ENCODE results near the gene SEC63.

- TF ChIP-seq, protein P1, sequence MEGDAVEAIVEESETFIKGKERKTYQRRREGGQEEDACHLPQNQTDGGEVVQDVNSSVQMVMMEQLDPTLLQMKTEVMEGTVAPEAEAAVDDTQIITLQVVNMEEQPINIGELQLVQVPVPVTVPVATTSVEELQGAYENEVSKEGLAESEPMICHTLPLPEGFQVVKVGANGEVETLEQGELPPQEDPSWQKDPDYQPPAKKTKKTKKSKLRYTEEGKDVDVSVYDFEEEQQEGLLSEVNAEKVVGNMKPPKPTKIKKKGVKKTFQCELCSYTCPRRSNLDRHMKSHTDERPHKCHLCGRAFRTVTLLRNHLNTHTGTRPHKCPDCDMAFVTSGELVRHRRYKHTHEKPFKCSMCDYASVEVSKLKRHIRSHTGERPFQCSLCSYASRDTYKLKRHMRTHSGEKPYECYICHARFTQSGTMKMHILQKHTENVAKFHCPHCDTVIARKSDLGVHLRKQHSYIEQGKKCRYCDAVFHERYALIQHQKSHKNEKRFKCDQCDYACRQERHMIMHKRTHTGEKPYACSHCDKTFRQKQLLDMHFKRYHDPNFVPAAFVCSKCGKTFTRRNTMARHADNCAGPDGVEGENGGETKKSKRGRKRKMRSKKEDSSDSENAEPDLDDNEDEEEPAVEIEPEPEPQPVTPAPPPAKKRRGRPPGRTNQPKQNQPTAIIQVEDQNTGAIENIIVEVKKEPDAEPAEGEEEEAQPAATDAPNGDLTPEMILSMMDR (IDR thresholded peaks at IDR 0.05; ENCODE audit: low read depth, low read length, missing input control) = no peak
- TF ChIP-seq GABPA (IDR thresholded peaks at IDR 0.05 in 1 of 2, conservative IDR thresholded peaks at IDR 0.05 in 1 of 2) (no peak), ZBTB33 (IDR thresholded peaks at IDR 0.05) (no peak), SP1 (IDR thresholded peaks at IDR 0.05) (no peak), REST (IDR thresholded peaks at IDR 0.05) (no peak), RAD21 (IDR thresholded peaks at IDR 0.05) (no peak), EGR1 (IDR thresholded peaks at IDR 0.05; ENCODE audit: low read depth in 2 of 2) (no peak), YY1 (IDR thresholded peaks at IDR 0.05) (no peak), RXRA (IDR thresholded peaks at IDR 0.05) (no peak), ATF3 (IDR thresholded peaks at IDR 0.05) (no peak), HNF4A (conservative IDR thresholded peaks at IDR 0.05) (no peak), TAF1 (conservative IDR thresholded peaks at IDR 0.05) (no peak)
- TF ChIP-seq, protein P2, sequence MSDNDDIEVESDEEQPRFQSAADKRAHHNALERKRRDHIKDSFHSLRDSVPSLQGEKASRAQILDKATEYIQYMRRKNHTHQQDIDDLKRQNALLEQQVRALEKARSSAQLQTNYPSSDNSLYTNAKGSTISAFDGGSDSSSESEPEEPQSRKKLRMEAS (IDR thresholded peaks at IDR 0.05) = no peak
Measured at GRCh38 chr6:107869871-107870270, 88.1 kb downstream of the SEC63 start.

Data from liver (tissue), 3 donors.